ENCODE results near the gene S100A16.

The S100A16 gene

GRCh38 chr1:153560771-153561465, 52.0 kb downstream of the S100A16 start:
- DNase-seq = no peak

- DNase-seq = no peak
Observed at GRCh38 chr1:153560241-153560640, 52.7 kb downstream of the S100A16 start.

GRCh38 chr1:153557877-153558276, 55.1 kb downstream of the S100A16 start:
- no peak for DNase-seq

Measured in T1000 (cell line).